ENCODE data around the gene PLEKHD1. TPM values are rescaled to one million over a fixed set of nuclear protein-coding genes. Genes with fewer than 3 reads are reported as not detected.
A peak's percentile ranks its signal among the peaks of the same experiment; 100 is the strongest.

Gene PLEKHD1
- total RNA-seq: not detected

DNA sequence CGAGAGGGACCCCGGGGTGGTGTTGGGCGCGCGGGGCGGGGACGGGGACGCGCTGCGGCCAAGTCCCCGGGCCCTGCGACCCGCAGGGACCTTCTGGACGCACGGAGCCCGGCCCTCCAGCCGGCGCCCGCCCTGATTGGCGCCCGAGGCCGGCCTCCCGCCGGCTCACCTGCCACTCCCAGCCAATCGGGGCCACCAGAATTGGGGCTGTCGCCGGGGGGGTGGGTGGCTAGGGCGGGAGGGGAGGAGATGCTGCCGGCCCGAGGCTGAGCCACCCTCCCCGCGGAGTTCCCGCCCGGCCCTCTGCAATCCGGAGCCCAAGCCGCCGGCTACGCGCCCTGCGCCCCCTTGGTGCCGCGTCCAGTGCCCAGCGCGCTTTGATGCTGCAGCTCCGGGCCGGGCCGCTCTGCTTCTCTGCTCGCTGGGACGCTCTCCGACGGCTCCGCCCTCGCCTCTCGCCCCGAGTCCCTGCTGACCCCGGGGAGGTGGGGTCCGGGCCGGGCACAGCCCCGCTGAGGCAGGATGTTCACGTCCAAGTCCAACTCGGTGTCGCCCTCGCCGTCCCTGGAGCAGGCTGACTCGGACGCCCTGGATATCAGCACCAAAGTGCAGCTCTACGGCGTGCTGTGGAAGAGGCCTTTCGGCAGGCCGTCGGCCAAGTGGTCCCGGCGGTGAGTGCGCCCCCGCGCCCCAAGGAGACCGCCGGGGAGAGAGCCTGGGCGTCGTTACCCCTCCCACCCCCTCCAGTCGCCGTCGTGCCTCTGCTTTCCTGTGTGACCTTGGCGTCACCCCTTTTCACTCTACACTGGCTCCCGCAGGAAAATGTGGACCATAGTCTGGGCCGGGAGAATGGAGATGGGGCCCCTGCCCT is at the start of gene PLEKHD1:
Gene PLEKHD1, plus strand, starts transcription at position 285 of the 871 bp plus-strand sequence. Its CDS starts 238 bp downstream, at position 523.
- DNase-seq (ENCODE audit: low spot score in 2 of 2): no peak
- no peaks in the 10 kb centered on the region for H3K9me3 ChIP-seq
- H3K4me1 ChIP-seq: peaks cover 0 to 17% (median 11%) of the 10 kb centered on the region in 4 donors
- peaks cover 0 to 60% of the 10 kb centered on the region in 2 donors for H3K27me3 ChIP-seq
- TF ChIP-seq CTCF (IDR thresholded peaks at IDR 0.05) (no peak), EP300 (IDR thresholded peaks at IDR 0.05) (no peak), POLR2A (IDR thresholded peaks at IDR 0.05) (no peak)
- peak within 1 kb of the TSS in 1 of 4 donors; percentile 34 for H3K4me3 ChIP-seq
- 3% methylated on average over 27 to 43 of the region's 86 CpGs for WGBS, 2 donors
- H3K27ac ChIP-seq: no peak within 1 kb of the TSS
- H3K36me3 ChIP-seq: no peaks in the 10 kb centered on the region

- DNase-seq (ENCODE audit: low spot score in 2 of 2): no peak
- 87 to 90% methylated on average over 12 of the region's 12 CpGs for WGBS, 2 donors
- Histone ChIP-seq H3K27me3 (no peaks in the 10 kb centered on the region), H3K9me3 (no peaks in the 10 kb centered on the region), H3K4me1 (no peaks in the 10 kb centered on the region), H3K36me3 (peaks cover 0 to 19% (median 0%) of the 10 kb centered on the region in 3 donors), H3K27ac (no peak overlapping the region), H3K4me3 (no peak overlapping the region)
- TF ChIP-seq EP300 (IDR thresholded peaks at IDR 0.05) (no peak), POLR2A (IDR thresholded peaks at IDR 0.05) (no peak), CTCF (IDR thresholded peaks at IDR 0.05) (no peak)
Observed at GRCh38 chr14:69439521-69440270, 44.8 kb upstream of the PLEKHD1 start.

DNA sequence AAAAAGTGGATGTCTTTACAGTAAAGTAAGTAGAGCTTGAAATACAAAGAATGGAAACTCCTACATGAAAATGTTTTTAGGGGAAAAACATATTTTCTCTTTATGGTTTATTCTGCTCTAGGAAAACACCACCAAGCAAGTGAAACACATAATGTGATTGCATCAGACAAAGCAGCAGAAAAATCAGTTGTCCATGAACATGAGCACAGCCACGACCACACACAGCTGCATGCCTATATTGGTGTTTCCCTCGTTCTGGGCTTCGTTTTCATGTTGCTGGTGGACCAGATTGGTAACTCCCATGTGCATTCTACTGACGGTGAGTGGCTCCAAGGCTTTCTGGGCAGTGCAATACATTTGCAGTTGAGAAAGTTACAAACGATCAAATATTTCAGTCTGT is 42.6 kb upstream of the PLEKHD1 start:
- Histone ChIP-seq H3K27ac (no peak overlapping the region), H3K36me3 (peaks cover 0 to 20% (median 0%) of the 10 kb centered on the region in 3 donors), H3K27me3 (no peaks in the 10 kb centered on the region), H3K9me3 (no peaks in the 10 kb centered on the region), H3K4me1 (no peaks in the 10 kb centered on the region), H3K4me3 (no peak overlapping the region)
- no peak for DNase-seq (ENCODE audit: low spot score in 2 of 2)
- TF ChIP-seq EP300 (IDR thresholded peaks at IDR 0.05): no peak
- TF ChIP-seq POLR2A (IDR thresholded peaks at IDR 0.05): no peak
- no peak for TF ChIP-seq CTCF (IDR thresholded peaks at IDR 0.05)
- WGBS, 2 donors: 75 to 76% methylated on average over 5 of the region's 5 CpGs

DNA sequence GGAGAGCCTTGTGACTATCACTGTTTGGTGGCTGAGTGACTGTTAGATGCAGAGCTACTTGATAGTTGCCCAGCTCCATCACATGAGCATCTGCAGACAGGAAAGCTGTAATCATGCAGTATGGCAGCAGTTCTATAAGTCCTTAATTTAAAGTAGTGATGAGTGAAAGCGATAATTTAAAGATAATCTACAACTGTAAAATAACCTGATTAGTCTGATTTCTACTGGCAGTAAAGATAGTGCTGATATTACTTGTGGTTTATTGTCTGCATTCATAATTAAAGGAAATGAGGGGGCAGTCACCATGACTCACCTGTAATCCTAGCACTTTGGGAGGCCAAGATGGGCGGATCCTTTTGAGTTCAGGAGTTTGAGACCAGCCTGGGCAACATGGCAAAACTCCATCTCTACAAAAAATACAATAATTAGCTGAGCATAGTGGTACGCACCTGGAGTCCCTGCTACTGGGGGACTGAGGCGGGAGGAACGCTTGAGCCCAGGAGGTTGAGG is 41.2 kb upstream of the PLEKHD1 start:
- peaks cover 0 to 20% (median 0%) of the 10 kb centered on the region in 3 donors for H3K36me3 ChIP-seq
- no peak overlapping the region for H3K4me3 ChIP-seq
- WGBS, 2 donors: 98 to 99% methylated on average over 5 of the region's 5 CpGs

More for the DNA sequence above, 41.2 kb upstream of the PLEKHD1 start:
- Histone ChIP-seq H3K4me1 (no peaks in the 10 kb centered on the region), H3K27ac (no peak overlapping the region), H3K27me3 (no peaks in the 10 kb centered on the region), H3K9me3 (no peaks in the 10 kb centered on the region)
- DNase-seq (ENCODE audit: low spot score in 2 of 2): no peak
- TF ChIP-seq POLR2A (IDR thresholded peaks at IDR 0.05) (no peak), EP300 (IDR thresholded peaks at IDR 0.05) (no peak), CTCF (IDR thresholded peaks at IDR 0.05) (no peak)
